Activated CD4-positive, alpha-beta T cell treated with anti-CD3 and anti-CD28 coated beads, Interleukin-2, amount 10 ng/mL, durations not matched to agents 7 days and 5 days (primary cell): Measurements from ENCODE around the gene FABP7. TPM values are rescaled to one million over a fixed set of nuclear protein-coding genes. Genes with fewer than 3 reads are reported as not detected.

Source experiments
- CTCF ChIA-PET: fragments of 350-600 bp; sonication (Branson Sonifier 250); formaldehyde crosslinking; loops from one replicate; lab custom pipeline; 2021; ENCODE audit warnings: antibody characterized with exemption; lab: Charles Lee
- POLR2A ChIA-PET: fragments of 350-600 bp; sonication (Branson Sonifier 250); formaldehyde crosslinking; loops from one replicate; lab custom pipeline; 2021; ENCODE audit warnings: antibody characterized with exemption; lab: Charles Lee
- DNase-seq: peaks from one replicate; pipeline ENCODE4 v3.0.0-alpha.2; 2020
- H3K27ac Mint-ChIP-seq: one replicate; pipeline ENCODE4 v1.8.0; 2021; ENCODE audit warnings: mild to moderate bottlenecking, moderate library complexity, mixed read lengths
- H3K27me3 Mint-ChIP-seq: one replicate; pipeline ENCODE4 v1.8.0; 2021; ENCODE audit warnings: mixed read lengths
- H3K36me3 Mint-ChIP-seq: one replicate; pipeline ENCODE4 v1.8.0; 2021; ENCODE audit warnings: low read depth, mixed read lengths
- H3K4me1 Mint-ChIP-seq: one replicate; pipeline ENCODE4 v1.8.0; 2021; ENCODE audit warnings: mixed read lengths
- H3K4me3 Mint-ChIP-seq: one replicate; pipeline ENCODE4 v1.8.0; 2021; ENCODE audit warnings: mild to moderate bottlenecking, moderate library complexity, mixed read lengths
- H3K9me3 Mint-ChIP-seq: one replicate; pipeline ENCODE4 v1.8.0; 2021; ENCODE audit warnings: mixed read lengths
- total RNA-seq, 2 experiments: library from RNA; stranded (reverse); gene quantifications; one replicate each; pipeline ENCODE4 v1.2.3, GENCODE V29; 2021

FABP7 gene
- total RNA-seq, 2 experiments from 2014 or later: not detected

GRCh38 chr6:122772724-122773415 lies 6.6 kb upstream of the FABP7 start:
- no peaks in the 10 kb centered on the region for H3K36me3 Mint-ChIP-seq
- H3K27me3 Mint-ChIP-seq: peaks cover 14% of the 10 kb centered on the region
- CTCF ChIA-PET: no interaction called here
- H3K4me3 Mint-ChIP-seq: no peak overlapping the region
- no peak for DNase-seq
- no peaks in the 10 kb centered on the region for H3K9me3 Mint-ChIP-seq
- no peak overlapping the region for H3K27ac Mint-ChIP-seq
- H3K4me1 Mint-ChIP-seq: no peaks in the 10 kb centered on the region
- POLR2A ChIA-PET: interaction anchor here (0.6 kb wide), 1 partner anchor 807 kb away, joined by 3 read pairs; no protein-coding TSS in a partner anchor

- POLR2A ChIA-PET: no interaction called here
- Mint-ChIP-seq H3K4me1 (no peaks in the 10 kb centered on the region), H3K9me3 (no peaks in the 10 kb centered on the region), H3K27me3 (peaks cover 21% of the 10 kb centered on the region), H3K4me3 (no peak overlapping the region), H3K27ac (no peak overlapping the region), H3K36me3 (no peaks in the 10 kb centered on the region)
- no peak for DNase-seq
- CTCF ChIA-PET: no interaction called here
Measured at GRCh38 chr6:122775975-122776374, 3.5 kb upstream of the FABP7 start.

DNA sequence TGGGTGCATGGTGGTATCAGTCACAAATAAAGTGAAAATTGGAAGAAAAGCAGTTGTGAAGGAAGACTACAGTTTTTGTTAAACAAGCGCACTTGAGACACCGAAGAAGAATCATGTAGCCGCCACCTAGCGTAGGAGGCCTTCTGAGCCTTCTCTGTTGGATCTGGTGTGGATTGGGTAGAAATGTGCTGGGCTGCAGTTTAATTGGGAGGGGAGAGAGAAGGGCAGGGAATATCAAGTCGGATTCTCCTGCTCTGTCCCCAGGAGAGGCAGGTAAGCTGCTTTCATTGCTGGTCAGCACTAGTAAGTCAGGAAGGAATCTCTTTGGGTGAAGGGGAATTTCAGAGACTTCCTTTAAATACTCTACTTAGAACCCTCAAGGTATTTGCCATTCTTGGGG lies 1.2 kb upstream of the FABP7 start:
- H3K9me3 Mint-ChIP-seq: no peaks in the 10 kb centered on the region
- POLR2A ChIA-PET: no interaction called here
- H3K36me3 Mint-ChIP-seq: no peaks in the 10 kb centered on the region
- CTCF ChIA-PET: no interaction called here
- peaks cover 22% of the 10 kb centered on the region for H3K27me3 Mint-ChIP-seq
- H3K4me3 Mint-ChIP-seq: no peak overlapping the region
- H3K4me1 Mint-ChIP-seq: no peaks in the 10 kb centered on the region
- no peak overlapping the region for H3K27ac Mint-ChIP-seq
- DNase-seq: no peak

DNA sequence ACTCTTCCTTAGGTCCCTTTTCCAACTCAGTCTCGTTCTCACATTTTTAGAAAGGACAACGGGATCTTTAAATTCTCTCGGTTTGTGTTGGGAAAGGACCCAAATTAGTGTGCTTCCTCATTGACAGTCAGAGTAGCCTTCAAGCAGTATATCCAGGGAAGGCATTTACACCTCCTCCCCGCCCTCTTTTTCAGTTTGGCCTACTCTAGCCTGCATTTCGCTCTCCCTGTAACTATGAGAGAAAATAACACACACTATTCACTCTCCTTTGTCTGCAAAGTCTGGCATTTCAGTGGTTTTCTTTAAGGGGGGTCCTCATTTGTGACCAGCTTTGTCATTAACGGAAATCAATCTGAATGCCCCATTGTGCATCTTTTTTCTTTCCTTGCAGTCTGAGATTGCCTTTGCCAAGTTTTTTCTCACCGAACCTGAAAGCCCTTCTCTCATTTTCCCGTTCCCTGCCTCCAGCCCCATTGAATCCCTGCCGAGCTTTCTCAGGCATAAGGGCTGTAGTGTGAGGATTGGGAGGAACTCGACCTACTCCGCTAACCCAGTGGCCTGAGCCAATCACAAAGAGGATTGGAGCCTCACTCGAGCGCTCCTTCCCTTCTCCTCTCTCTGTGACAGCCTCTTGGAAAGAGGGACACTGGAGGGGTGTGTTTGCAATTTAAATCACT lies 393 bp upstream of the FABP7 start:
- Mint-ChIP-seq H3K4me3 (no peak overlapping the region), H3K27me3 (peaks cover 26% of the 10 kb centered on the region), H3K4me1 (no peaks in the 10 kb centered on the region), H3K27ac (no peak overlapping the region), H3K9me3 (no peaks in the 10 kb centered on the region), H3K36me3 (no peaks in the 10 kb centered on the region)
- no peak for DNase-seq
- ChIA-PET POLR2A (no interaction called here), CTCF (interaction anchor here (1.2 kb wide), 1 partner anchor 14 kb away, joined by 3 read pairs; no protein-coding TSS in a partner anchor)

DNA sequence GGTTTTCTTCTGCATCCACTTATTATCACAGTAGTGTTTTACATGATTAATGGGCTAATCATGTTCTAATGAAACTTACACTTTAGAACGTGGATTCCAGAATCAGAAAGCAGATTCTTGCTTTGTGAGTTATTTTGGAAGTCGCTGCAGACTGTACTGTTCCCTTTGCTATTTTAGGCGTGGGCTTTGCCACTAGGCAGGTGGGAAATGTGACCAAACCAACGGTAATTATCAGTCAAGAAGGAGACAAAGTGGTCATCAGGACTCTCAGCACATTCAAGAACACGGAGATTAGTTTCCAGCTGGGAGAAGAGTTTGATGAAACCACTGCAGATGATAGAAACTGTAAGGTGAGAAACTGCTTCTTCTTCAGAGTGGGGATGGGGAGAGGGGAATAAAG lies 598 bp downstream of the FABP7 start:
- no peak overlapping the region for H3K4me3 Mint-ChIP-seq
- H3K36me3 Mint-ChIP-seq: no peaks in the 10 kb centered on the region
- peaks cover 27% of the 10 kb centered on the region for H3K27me3 Mint-ChIP-seq
- no peak overlapping the region for H3K27ac Mint-ChIP-seq
- CTCF ChIA-PET: interaction anchor here (1.2 kb wide), 1 partner anchor 13 kb away, joined by 3 read pairs; no protein-coding TSS in a partner anchor
- no peak for DNase-seq
- POLR2A ChIA-PET: no interaction called here
- H3K9me3 Mint-ChIP-seq: no peaks in the 10 kb centered on the region
- no peaks in the 10 kb centered on the region for H3K4me1 Mint-ChIP-seq

GRCh38 chr6:122781716-122782115 lies 2.2 kb downstream of the FABP7 start:
- Mint-ChIP-seq H3K27me3 (peaks cover 30% of the 10 kb centered on the region), H3K27ac (no peak overlapping the region), H3K4me1 (no peaks in the 10 kb centered on the region), H3K4me3 (no peak overlapping the region), H3K36me3 (no peaks in the 10 kb centered on the region), H3K9me3 (no peaks in the 10 kb centered on the region)
- no peak for DNase-seq
- ChIA-PET POLR2A (interaction anchor here (0.6 kb wide), 1 partner anchor 793 kb away, joined by 5 read pairs; no protein-coding TSS in a partner anchor), CTCF (no interaction called here)

DNA sequence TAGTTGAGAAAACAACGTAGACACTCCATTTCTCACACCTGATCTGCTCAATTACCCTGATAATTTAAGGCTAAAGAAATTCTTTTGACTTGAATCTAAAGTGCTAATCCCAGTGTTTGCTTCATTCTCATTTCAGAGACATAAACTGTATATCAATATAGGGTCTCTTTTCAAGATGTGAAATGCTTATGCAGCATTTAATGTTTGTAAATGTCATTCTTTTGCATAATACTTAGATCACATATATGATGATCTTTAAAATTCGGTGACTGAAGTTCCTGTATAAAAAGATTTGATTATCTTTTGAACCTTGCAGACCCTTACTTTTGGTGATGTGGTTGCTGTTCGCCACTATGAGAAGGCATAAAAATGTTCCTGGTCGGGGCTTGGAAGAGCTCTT lies 3.9 kb downstream of the FABP7 start:
- ChIA-PET POLR2A (no interaction called here), CTCF (interaction anchor here (0.7 kb wide), 1 partner anchor 253 kb away, joined by 3 read pairs; no protein-coding TSS in a partner anchor)
- no peaks in the 10 kb centered on the region for H3K9me3 Mint-ChIP-seq
- H3K36me3 Mint-ChIP-seq: no peaks in the 10 kb centered on the region
- H3K4me1 Mint-ChIP-seq: no peaks in the 10 kb centered on the region
- H3K4me3 Mint-ChIP-seq: no peak overlapping the region
- no peak overlapping the region for H3K27ac Mint-ChIP-seq
- no peak for DNase-seq
- peaks cover 45% of the 10 kb centered on the region for H3K27me3 Mint-ChIP-seq

- H3K36me3 Mint-ChIP-seq: no peaks in the 10 kb centered on the region
- no peak overlapping the region for H3K27ac Mint-ChIP-seq
- peaks cover 55% of the 10 kb centered on the region for H3K27me3 Mint-ChIP-seq
- CTCF ChIA-PET: no interaction called here
- no peak overlapping the region for H3K4me3 Mint-ChIP-seq
- no peak for DNase-seq
- no peaks in the 10 kb centered on the region for H3K9me3 Mint-ChIP-seq
- POLR2A ChIA-PET: no interaction called here
- H3K4me1 Mint-ChIP-seq: peaks cover 8% of the 10 kb centered on the region
Measured at GRCh38 chr6:122785891-122786290, 6.4 kb downstream of the FABP7 start.

- no peak overlapping the region for H3K27ac Mint-ChIP-seq
- DNase-seq: no peak
- peaks cover 58% of the 10 kb centered on the region for H3K27me3 Mint-ChIP-seq
- peaks cover 8% of the 10 kb centered on the region for H3K4me1 Mint-ChIP-seq
- no peak overlapping the region for H3K4me3 Mint-ChIP-seq
- ChIA-PET POLR2A (no interaction called here), CTCF (no interaction called here)
- H3K9me3 Mint-ChIP-seq: no peaks in the 10 kb centered on the region
- no peaks in the 10 kb centered on the region for H3K36me3 Mint-ChIP-seq
Measured at GRCh38 chr6:122787721-122788120, 8.2 kb downstream of the FABP7 start.

DNA sequence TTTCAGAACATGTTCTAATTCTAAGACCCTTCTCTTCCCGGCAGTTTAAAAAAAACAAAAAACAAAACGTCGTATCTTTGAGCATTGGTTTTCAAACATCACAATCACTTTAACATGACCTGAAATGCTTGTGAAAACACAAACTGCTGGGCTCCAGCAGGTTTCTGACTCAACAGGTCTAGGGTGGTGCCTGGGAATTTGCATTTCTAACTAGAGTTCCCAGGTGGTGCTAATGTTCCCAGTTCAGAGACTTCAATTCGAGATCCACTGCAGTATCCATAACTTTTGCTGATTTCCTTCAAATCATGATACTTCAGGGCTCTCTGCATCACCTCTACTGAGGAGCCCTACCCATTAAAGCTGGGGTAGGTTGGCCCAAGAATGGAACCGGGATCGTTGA lies 8.7 kb downstream of the FABP7 start:
- POLR2A ChIA-PET: no interaction called here
- DNase-seq: no peak
- Mint-ChIP-seq H3K4me3 (no peak overlapping the region), H3K36me3 (no peaks in the 10 kb centered on the region), H3K27me3 (peaks cover 57% of the 10 kb centered on the region), H3K9me3 (no peaks in the 10 kb centered on the region), H3K27ac (no peak overlapping the region), H3K4me1 (peaks cover 8% of the 10 kb centered on the region)
- CTCF ChIA-PET: no interaction called here

GRCh38 chr6:122788663-122789181 lies 9.2 kb downstream of the FABP7 start:
- Mint-ChIP-seq H3K36me3 (no peaks in the 10 kb centered on the region), H3K9me3 (no peaks in the 10 kb centered on the region), H3K27me3 (peaks cover 54% of the 10 kb centered on the region), H3K27ac (no peak overlapping the region), H3K4me3 (peak overlapping the region; percentile 79), H3K4me1 (peaks cover 8% of the 10 kb centered on the region)
- ChIA-PET POLR2A (no interaction called here), CTCF (no interaction called here)
- DNase-seq: no peak

DNA sequence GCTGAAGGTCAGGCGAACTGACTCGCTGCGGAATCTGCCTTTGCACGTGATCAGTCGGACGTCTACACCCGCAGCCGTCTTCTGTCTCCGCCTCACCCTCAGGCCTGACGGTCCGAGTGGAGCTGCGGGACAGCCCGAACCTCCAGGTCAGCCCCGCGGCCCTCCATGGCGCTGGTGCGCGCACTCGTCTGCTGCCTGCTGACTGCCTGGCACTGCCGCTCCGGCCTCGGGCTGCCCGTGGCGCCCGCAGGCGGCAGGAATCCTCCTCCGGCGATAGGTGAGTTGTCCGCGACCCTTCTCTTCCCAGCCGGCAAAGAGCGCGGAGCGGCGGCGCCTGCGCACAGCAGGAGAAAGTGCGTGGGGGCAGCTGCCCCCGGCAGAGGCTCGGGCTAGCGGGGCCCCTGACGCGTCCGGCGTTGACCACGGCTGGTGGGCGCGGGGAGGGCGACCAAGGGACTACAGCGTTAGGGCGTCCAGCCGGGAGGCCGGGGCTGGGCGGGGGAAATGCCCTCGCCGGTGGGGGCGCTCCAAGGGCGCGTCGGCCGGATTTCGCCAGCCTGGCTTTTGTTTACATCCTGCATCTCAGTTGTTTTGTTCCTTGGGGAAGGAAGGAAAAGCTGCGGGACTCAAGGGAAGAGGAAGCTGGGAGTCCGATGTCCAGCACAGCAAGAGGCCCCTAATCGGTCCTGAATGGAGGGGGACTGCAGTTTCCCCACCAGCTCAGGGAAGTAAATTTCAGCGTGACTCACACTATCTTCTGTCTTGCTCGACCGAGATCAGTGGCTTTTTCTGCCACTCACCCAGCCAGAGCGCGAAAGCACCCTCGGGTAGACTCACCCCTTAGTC lies 9.9 kb downstream of the FABP7 start, which contains the start of gene SMPDL3A:
Gene SMPDL3A, plus strand, starts transcription at position 77 of the 846 bp plus-strand sequence. Its CDS starts 89 bp downstream, at position 166.
- peaks cover 52% of the 10 kb centered on the region for H3K27me3 Mint-ChIP-seq
- ChIA-PET CTCF (no interaction called here), POLR2A (no interaction called here)
- H3K4me3 Mint-ChIP-seq: peak within 1 kb of the TSS; percentile 79
- H3K9me3 Mint-ChIP-seq: no peaks in the 10 kb centered on the region
- H3K27ac Mint-ChIP-seq: no peak within 1 kb of the TSS
- no peaks in the 10 kb centered on the region for H3K36me3 Mint-ChIP-seq
- DNase-seq: peak; percentile 15
- H3K4me1 Mint-ChIP-seq: peaks cover 8% of the 10 kb centered on the region
